ENCODE data around the gene PIM1. TPM values are rescaled to one million over a fixed set of nuclear protein-coding genes. Genes with fewer than 3 reads are reported as not detected.

The PIM1 gene
- total and polyA plus RNA-seq, 9 of the 15 experiments (the other 6 are each of a cell fraction or from before 2014, with no cell fraction given): 19.0 to 789 (median 212) TPM

DNA sequence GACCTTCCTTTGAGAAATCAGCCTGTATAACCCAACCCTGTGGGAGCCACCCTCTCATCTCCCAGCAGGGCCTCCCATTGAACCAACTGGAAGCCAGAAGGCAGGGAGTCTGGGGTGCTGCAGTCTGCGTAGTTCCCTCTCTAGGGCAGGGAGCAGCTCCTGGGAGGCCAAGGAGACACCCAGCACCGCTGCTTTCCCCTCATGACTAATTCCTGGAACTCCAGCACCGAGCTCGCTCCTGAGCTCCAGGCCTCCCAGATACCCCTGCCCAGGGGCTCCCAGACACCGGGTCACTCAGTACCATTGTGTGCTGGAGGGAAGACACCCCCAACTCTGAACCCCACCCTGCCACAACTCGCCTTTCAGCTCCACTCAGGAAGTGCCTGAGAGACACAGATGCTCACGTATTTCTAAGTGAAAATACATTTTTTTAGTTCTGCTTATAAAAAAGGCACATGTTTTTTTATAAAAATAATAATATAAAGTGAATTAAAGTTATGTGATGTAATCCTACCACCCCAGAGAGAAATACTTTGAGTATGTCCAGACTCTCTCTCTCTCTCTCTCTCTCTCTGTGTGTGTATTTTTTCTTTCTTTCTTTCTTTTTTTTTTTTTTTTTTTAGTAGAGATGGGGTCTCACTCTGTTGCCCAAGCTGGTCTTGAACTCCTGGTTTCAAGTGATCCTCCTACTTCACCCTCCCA, 17.5 kb downstream of the PIM1 start (continued):
- TF ChIP-seq, protein P1, sequence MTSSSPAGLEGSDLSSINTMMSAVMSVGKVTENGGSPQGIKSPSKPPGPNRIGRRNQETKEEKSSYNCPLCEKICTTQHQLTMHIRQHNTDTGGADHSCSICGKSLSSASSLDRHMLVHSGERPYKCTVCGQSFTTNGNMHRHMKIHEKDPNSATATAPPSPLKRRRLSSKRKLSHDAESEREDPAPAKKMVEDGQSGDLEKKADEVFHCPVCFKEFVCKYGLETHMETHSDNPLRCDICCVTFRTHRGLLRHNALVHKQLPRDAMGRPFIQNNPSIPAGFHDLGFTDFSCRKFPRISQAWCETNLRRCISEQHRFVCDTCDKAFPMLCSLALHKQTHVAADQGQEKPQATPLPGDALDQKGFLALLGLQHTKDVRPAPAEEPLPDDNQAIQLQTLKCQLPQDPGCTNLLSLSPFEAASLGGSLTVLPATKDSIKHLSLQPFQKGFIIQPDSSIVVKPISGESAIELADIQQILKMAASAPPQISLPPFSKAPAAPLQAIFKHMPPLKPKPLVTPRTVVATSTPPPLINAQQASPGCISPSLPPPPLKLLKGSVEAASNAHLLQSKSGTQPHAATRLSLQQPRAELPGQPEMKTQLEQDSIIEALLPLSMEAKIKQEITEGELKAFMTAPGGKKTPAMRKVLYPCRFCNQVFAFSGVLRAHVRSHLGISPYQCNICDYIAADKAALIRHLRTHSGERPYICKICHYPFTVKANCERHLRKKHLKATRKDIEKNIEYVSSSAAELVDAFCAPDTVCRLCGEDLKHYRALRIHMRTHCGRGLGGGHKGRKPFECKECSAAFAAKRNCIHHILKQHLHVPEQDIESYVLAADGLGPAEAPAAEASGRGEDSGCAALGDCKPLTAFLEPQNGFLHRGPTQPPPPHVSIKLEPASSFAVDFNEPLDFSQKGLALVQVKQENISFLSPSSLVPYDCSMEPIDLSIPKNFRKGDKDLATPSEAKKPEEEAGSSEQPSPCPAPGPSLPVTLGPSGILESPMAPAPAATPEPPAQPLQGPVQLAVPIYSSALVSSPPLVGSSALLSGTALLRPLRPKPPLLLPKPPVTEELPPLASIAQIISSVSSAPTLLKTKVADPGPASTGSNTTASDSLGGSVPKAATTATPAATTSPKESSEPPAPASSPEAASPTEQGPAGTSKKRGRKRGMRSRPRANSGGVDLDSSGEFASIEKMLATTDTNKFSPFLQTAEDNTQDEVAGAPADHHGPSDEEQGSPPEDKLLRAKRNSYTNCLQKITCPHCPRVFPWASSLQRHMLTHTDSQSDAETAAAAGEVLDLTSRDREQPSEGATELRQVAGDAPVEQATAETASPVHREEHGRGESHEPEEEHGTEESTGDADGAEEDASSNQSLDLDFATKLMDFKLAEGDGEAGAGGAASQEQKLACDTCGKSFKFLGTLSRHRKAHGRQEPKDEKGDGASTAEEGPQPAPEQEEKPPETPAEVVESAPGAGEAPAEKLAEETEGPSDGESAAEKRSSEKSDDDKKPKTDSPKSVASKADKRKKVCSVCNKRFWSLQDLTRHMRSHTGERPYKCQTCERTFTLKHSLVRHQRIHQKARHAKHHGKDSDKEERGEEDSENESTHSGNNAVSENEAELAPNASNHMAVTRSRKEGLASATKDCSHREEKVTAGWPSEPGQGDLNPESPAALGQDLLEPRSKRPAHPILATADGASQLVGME (CRISPR knock-in tag; IDR thresholded peaks at IDR 0.05): no peak
- no peak for TF ChIP-seq FOXJ2 (tag; IDR thresholded peaks at IDR 0.05)
- no peak for TF ChIP-seq BDP1 (IDR thresholded peaks at IDR 0.05; ENCODE audit: insufficient read depth, insufficient read length)
- TF ChIP-seq CHD4 (IDR thresholded peaks at IDR 0.05; ENCODE audit: insufficient read depth, insufficient replicate concordance, low read depth, low read length, poor library complexity, severe bottlenecking): no peak
- no peak for TF ChIP-seq PBX2 (CRISPR knock-in tag; IDR thresholded peaks at IDR 0.05; ENCODE audit: low read depth)
- 0 out of 2 replicates have a peak, but pooled peaks have one; percentile 4 for TF ChIP-seq PBX2 (tag; conservative IDR thresholded peaks at IDR 0.05; ENCODE audit: low read depth)
- TF ChIP-seq POLR2H (tag; IDR thresholded peaks at IDR 0.05; ENCODE audit: low read depth): no peak
- TF ChIP-seq KDM1A (IDR thresholded peaks at IDR 0.05): no peak
- TF ChIP-seq JUN (IDR thresholded peaks at IDR 0.05; ENCODE audit: borderline replicate concordance, low read depth, low read length): no peak
- no peak for TF ChIP-seq JUN (CRISPR knock-in tag; IDR thresholded peaks at IDR 0.05; ENCODE audit: borderline replicate concordance)
- 0 out of 2 replicates have a peak, but pooled peaks have one; percentile 16 for TF ChIP-seq DEAF1 (CRISPR knock-in tag; IDR thresholded peaks at IDR 0.05)
- TF ChIP-seq RBM22 (IDR thresholded peaks at IDR 0.05; ENCODE audit: low read depth, low read length, poor library complexity, severe bottlenecking): no peak
- TF ChIP-seq HOXB6 (CRISPR knock-in tag; IDR thresholded peaks at IDR 0.05; ENCODE audit: borderline replicate concordance): no peak
- no peak for TF ChIP-seq ZNF764 (CRISPR knock-in tag; IDR thresholded peaks at IDR 0.05; ENCODE audit: low read depth)
